IMR-90 (cell line): Measurements from ENCODE around the gene S100A11. TPM values are rescaled to one million over a fixed set of nuclear protein-coding genes. Genes with fewer than 3 reads are reported as not detected.

Experiments used
- ATAC-seq: fragments of 200-7000 bp; cut with Tn5 transposase; 2 replicates; pipeline ENCODE4 v1.9.1; 2020; ENCODE audit warnings: low read depth, mild to moderate bottlenecking, moderate library complexity
- BruUV-seq: library from RNA; stranded (reverse); fragments of 400-500 nt; replicated peaks from 2 replicates; lab custom pipeline; 2021; lab: Mats Ljungman, UMichigan
- CTCF ChIA-PET: fragments of 300-600 bp; formaldehyde crosslinking; extraction: SDS; loops from one replicate; lab custom pipeline; 2021; ENCODE audit warnings: antibody characterized with exemption; lab: Yijun Ruan, JAX
- POLR2A ChIA-PET: fragments of 300-600 bp; sonication (Branson Sonifier 250); formaldehyde crosslinking; loops from one replicate; lab custom pipeline; 2022; ENCODE audit warnings: antibody characterized with exemption; ENCODE audit not compliant: unreplicated experiment; lab: Charles Lee
- DNase-seq: peaks from one replicate; pipeline ENCODE4 v3.0.0; 2013
- H2AFZ ChIP-seq: replicated peaks from 2 replicates; pipeline ENCODE3; 2013; ENCODE audit warnings: low read length, mild to moderate bottlenecking; ENCODE audit not compliant: poor library complexity
- H2AK5ac ChIP-seq: 2 replicates; pipeline ENCODE4 v1.6.1; 2013; ENCODE audit warnings: low read depth, low read length, inconsistent platforms
- H2AK9ac ChIP-seq: replicated peaks from 2 replicates; pipeline ENCODE3; 2013; ENCODE audit warnings: mild to moderate bottlenecking, low read depth, low read length, moderate library complexity; ENCODE audit not compliant: poor library complexity
- H2BK120ac ChIP-seq: 2 replicates; pipeline ENCODE4 v1.6.1; 2013; ENCODE audit warnings: low read depth, low read length, inconsistent platforms
- H2BK15ac ChIP-seq: 3 replicates; pipeline ENCODE4 v1.6.1; 2013; ENCODE audit warnings: low read depth, low read length, inconsistent platforms
- H2BK20ac ChIP-seq: 2 replicates; pipeline ENCODE4 v1.6.1; 2013; ENCODE audit warnings: low read depth, mild to moderate bottlenecking, inconsistent platforms, low read length, moderate library complexity
- H2BK5ac ChIP-seq: 2 replicates; pipeline ENCODE4 v1.6.1; 2013; ENCODE audit warnings: mild to moderate bottlenecking, low read depth, low read length, inconsistent platforms; ENCODE audit not compliant: poor library complexity, severe bottlenecking
- H3K14ac ChIP-seq: replicated peaks from 2 replicates; pipeline ENCODE4 v1.6.1; 2013; ENCODE audit warnings: low read depth, low read length, inconsistent platforms
- H3K18ac ChIP-seq: 2 replicates; pipeline ENCODE4 v1.6.1; 2013; ENCODE audit warnings: low read depth, low read length, control low read depth
- H3K23ac ChIP-seq: 2 replicates; pipeline ENCODE4 v1.6.1; 2013; ENCODE audit warnings: low read depth, low read length, inconsistent platforms
- H3K27ac ChIP-seq: 2 replicates; pipeline ENCODE4 v1.5.1; 2013; ENCODE audit warnings: mild to moderate bottlenecking, control low read depth, low read length; ENCODE audit not compliant: insufficient read depth
- H3K27me3 ChIP-seq: 2 replicates; pipeline ENCODE4 v1.6.1; 2013; ENCODE audit warnings: low read length; ENCODE audit not compliant: control insufficient read depth, insufficient read depth
- H3K36me3 ChIP-seq: 2 replicates; pipeline ENCODE4 v1.6.1; 2013; ENCODE audit warnings: low read length, mixed read lengths; ENCODE audit not compliant: control insufficient read depth, insufficient read depth
- H3K4ac ChIP-seq: 2 replicates; pipeline ENCODE4 v1.6.1; 2013; ENCODE audit warnings: low read depth, low read length, inconsistent platforms
- H3K4me1 ChIP-seq: 2 replicates; pipeline ENCODE4 v1.6.1; 2013; ENCODE audit warnings: low read length, mixed read lengths; ENCODE audit not compliant: control insufficient read depth, insufficient read depth
- H3K4me2 ChIP-seq: 2 replicates; pipeline ENCODE4 v1.6.1; 2013; ENCODE audit warnings: low read depth, mild to moderate bottlenecking, control low read depth, low read length, moderate library complexity
- H3K4me3 ChIP-seq: 2 replicates; pipeline ENCODE4 v1.5.1; 2013; ENCODE audit warnings: low read depth, mild to moderate bottlenecking, control low read depth, low read length, moderate library complexity; ENCODE audit not compliant: insufficient read depth
- H3K56ac ChIP-seq: 2 replicates; pipeline ENCODE4 v1.6.1; 2013; ENCODE audit warnings: low read length, inconsistent platforms; ENCODE audit not compliant: insufficient read depth; ENCODE audit errors: extremely low read depth
- H3K79me1 ChIP-seq, 2 experiments: 2 replicates each; pipeline ENCODE4 v1.6.1; 2013; ENCODE audit warnings: low read length in 2 of 2, inconsistent platforms in 1 of 2, low read depth in 1 of 2
- H3K9ac ChIP-seq: 2 replicates; pipeline ENCODE4 v1.6.1; 2013; ENCODE audit warnings: low read depth, low read length, control low read depth
- H3K9me1 ChIP-seq: 2 replicates; pipeline ENCODE4 v1.6.1; 2013; ENCODE audit warnings: low read length, inconsistent platforms; ENCODE audit not compliant: insufficient read depth
- H3K9me3 ChIP-seq: 2 replicates; pipeline ENCODE4 v1.6.1; 2013; ENCODE audit warnings: low read length; ENCODE audit not compliant: control insufficient read depth, insufficient read depth
- H4K20me1 ChIP-seq: 2 replicates; pipeline ENCODE4 v1.6.1; 2013; ENCODE audit warnings: low read length, inconsistent platforms; ENCODE audit not compliant: insufficient read depth
- H4K5ac ChIP-seq: 2 replicates; pipeline ENCODE4 v1.6.1; 2013; ENCODE audit warnings: mild to moderate bottlenecking, low read depth, low read length, control low read depth
- H4K8ac ChIP-seq, 2 experiments: 2 replicates each; pipeline ENCODE4 v1.6.1; 2013; ENCODE audit warnings: low read depth in 2 of 2, low read length in 2 of 2, control low read depth in 1 of 2, inconsistent platforms in 1 of 2
- H4K91ac ChIP-seq: 2 replicates; pipeline ENCODE4 v1.6.1; 2013; ENCODE audit warnings: low read depth, low read length, inconsistent platforms; ENCODE audit not compliant: insufficient read depth
- BHLHE40 ChIP-seq: fragments of 150-350 bp; IDR thresholded peaks from 2 replicates; pipeline ENCODE4 v1.6.1; 2016; ENCODE audit warnings: mild to moderate bottlenecking, low read depth, low read length
- CEBPB ChIP-seq: IDR thresholded peaks from 2 replicates; pipeline ENCODE4 v1.6.1; 2012; ENCODE audit warnings: low read depth, low read length, improper control_type of control experiment
- CTCF ChIP-seq: conservative IDR thresholded peaks from 2 replicates; pipeline ENCODE4 v1.5.1; 2012; ENCODE audit warnings: mild to moderate bottlenecking, low read depth, low read length, improper control_type of control experiment
- MAZ ChIP-seq: IDR thresholded peaks from 2 replicates; pipeline ENCODE4 v1.6.1; 2012; ENCODE audit warnings: low read depth, mild to moderate bottlenecking, low read length, improper control_type of control experiment, moderate library complexity, borderline replicate concordance
- POLR2A ChIP-seq: IDR thresholded peaks from 2 replicates; pipeline ENCODE4 v1.6.1; 2012; ENCODE audit warnings: mild to moderate bottlenecking, low read depth, low read length
- WGBS, 2 experiments: methylation state at CpG; one replicate each; pipeline versions ENCODE4 v1.1.5 to v1.1.7; 2013; ENCODE audit warnings: missing lambda C conversion rate in 2 of 2; ENCODE audit not compliant: insufficient read length in 1 of 2; ENCODE audit errors: extremely low coverage in 2 of 2; 5-methylcytosine and 5-hydroxymethylcytosine counted together
- dilution Hi-C: fragments of 300-500 bp; cut with HindIII; formaldehyde crosslinking; loops from one replicate; pipeline ENCODE4 v1.14.3; 2018; ENCODE audit warnings: low sequenced_read_pairs; ENCODE audit not compliant: unreplicated experiment
- in situ Hi-C: fragments of 300-500 bp; cut with MboI; formaldehyde crosslinking; loops from 3 replicates; pipeline ENCODE4 v1.14.3; 2019; ENCODE audit warnings: low sequenced_read_pairs, inconsistent platforms, mixed read lengths
- intact Hi-C: fragments of 100-400 bp; cut with micrococcal nuclease; formaldehyde crosslinking; loops from 2 replicates; pipeline ENCODE4 v1.10.0; 2022
- polyA plus RNA-seq, 3 experiments: library from polyadenylated mRNA; depleted of rRNA; stranded (reverse); fragments of >200 nt; gene quantifications; 2 replicates each; pipeline ENCODE4 v1.2.3, GENCODE V29; 2012; ENCODE audit warnings: low replicate concordance in 1 of 3
- total RNA-seq: library from RNA; depleted of rRNA; stranded (reverse); fragments of >200 nt; gene quantifications from 2 replicates; pipeline ENCODE4 v1.2.3, GENCODE V29; 2012

The S100A11 gene
- total and polyA plus RNA-seq, 2 of the 4 experiments (the other 2 are of a cell fraction), result 167 to 1,402 TPM

- Histone ChIP-seq H2AK5ac (peak within 1 kb of the TSS; percentile 87), H2BK5ac (peak within 1 kb of the TSS; percentile 88), H3K79me1 (peaks cover 4 to 39% of the 10 kb centered on the region in 2 experiments), H3K23ac (peak within 1 kb of the TSS; percentile 96), H2BK15ac (peak within 1 kb of the TSS; percentile 51; the same call in 1 of the 3 replicates), H3K9ac (peak within 1 kb of the TSS; percentile 96), H2BK120ac (peak within 1 kb of the TSS; percentile 82), H3K36me3 (no peaks in the 10 kb centered on the region), H2AK9ac (peak within 1 kb of the TSS; percentile 95), H3K4me3 (peak within 1 kb of the TSS; percentile 89), H3K18ac (peak within 1 kb of the TSS; percentile 68), H4K20me1 (peaks cover 46% of the 10 kb centered on the region), H2AFZ (peak within 1 kb of the TSS; percentile 90), H3K9me3 (0 out of 2 replicates have a peak, but pooled peaks cover 3% of the 10 kb centered on the region), H2BK20ac (peak within 1 kb of the TSS; percentile 42; the same call in 1 of the 2 replicates), H3K27ac (peak within 1 kb of the TSS; percentile 93), H3K9me1 (peaks cover 10% of the 10 kb centered on the region), H4K8ac (peak within 1 kb of the TSS; percentile 90), H4K5ac (peak within 1 kb of the TSS; percentile 52), H3K4me1 (peaks cover 22% of the 10 kb centered on the region), H3K56ac (peak within 1 kb of the TSS; percentile 90), H3K14ac (peak within 1 kb of the TSS; percentile 96), H3K27me3 (no peaks in the 10 kb centered on the region), H3K4ac (peak within 1 kb of the TSS; percentile 97), H4K91ac (peak within 1 kb of the TSS; percentile 92), H3K4me2 (peak within 1 kb of the TSS; percentile 93)
- DNase-seq (peak; percentile 68), ATAC-seq (peak; percentile 65)
- intact Hi-C loops (loop anchor here (2.0 kb wide), 1 partner anchor 105 kb away; no protein-coding TSS in a partner anchor), dilution Hi-C loops (no loop called here), in situ Hi-C loops (loop anchor here (10.0 to 25.0 kb wide), 2 partner anchors 449 to 682 kb away; partner anchors contain the start of gene TUFT1)
- BruUV-seq, result no TSS peak
- peak; percentile 31; the same call in 1 of the 2 replicates for TF ChIP-seq MAZ
- TF ChIP-seq CTCF, result no peak
- TF ChIP-seq POLR2A, result peak; percentile 69
- TF ChIP-seq BHLHE40, result 0 out of 2 replicates have a peak, but pooled peaks have one; percentile 18
- no peak for TF ChIP-seq CEBPB
- ChIA-PET POLR2A (no interaction called here), CTCF (interaction anchor here (2.0 to 2.2 kb wide), 2 partner anchors 8 to 26 kb away, joined by 5 to 6 read pairs; no protein-coding TSS in a partner anchor)
- 13% methylated on average over 4 of the region's 69 CpGs; no CpG with 5 or more reads in 1 of the 2 experiments for WGBS, 2 experiments
Measured at GRCh38 chr1:151993734-151994496, 42.9 kb downstream of the S100A11 start, which contains the start of gene S100A10. S100A10 (minus strand) TSS chr1:151993859; CDS start chr1:151986230, 7,629 bp downstream.
